HG02981 (cell line): ENCODE data around the gene KRT85.
"Not testable (repeated sequence)": the region's sequence is repeated elsewhere in the genome, so short reads cannot be mapped to it uniquely, and the experiment has no call there.

Source experiments
- ATAC-seq: cut with Tn5 transposase; IDR thresholded peaks from one replicate; pipeline ENCODE4 v1.9.1; 2021; ENCODE audit warnings: mild to moderate bottlenecking, moderate library complexity; ENCODE audit not compliant: unreplicated experiment

KRT85 gene

GRCh38 chr12:52327830-52328500 is 39.3 kb downstream of the KRT85 start:
- no peak for ATAC-seq

GRCh38 chr12:52327052-52327829 is 40.0 kb downstream of the KRT85 start:
- ATAC-seq, result peak; percentile 88

- ATAC-seq, result no peak
These were observed 43.2 kb downstream of the KRT85 start for GRCh38 chr12:52324153-52324444.

- no peak for ATAC-seq
These were observed 43.7 kb downstream of the KRT85 start for GRCh38 chr12:52323416-52324152.

GRCh38 chr12:52323001-52323400 is 44.3 kb downstream of the KRT85 start:
- no peak for ATAC-seq

- ATAC-seq, result no peak
These were observed 45.2 kb downstream of the KRT85 start for GRCh38 chr12:52322069-52322468.

- ATAC-seq, result no peak
These were observed 45.9 kb downstream of the KRT85 start for GRCh38 chr12:52321418-52321817.

- no peak for ATAC-seq
These were observed 46.4 kb downstream of the KRT85 start, which contains the start of gene KRT83 for GRCh38 chr12:52320784-52321400. KRT83 (minus strand) TSS chr12:52321398; CDS start chr12:52321335, 63 bp downstream.

- ATAC-seq, result no peak
These were observed 48.2 kb downstream of the KRT85 start for GRCh38 chr12:52319097-52319496.

GRCh38 chr12:52318241-52318990 is 48.9 kb downstream of the KRT85 start:
- no peak for ATAC-seq

GRCh38 chr12:52317468-52318052 is 49.7 kb downstream of the KRT85 start:
- no peak for ATAC-seq

- no peak for ATAC-seq
These were observed 50.6 kb downstream of the KRT85 start for GRCh38 chr12:52316701-52317100.

GRCh38 chr12:52316290-52316689 is 51.0 kb downstream of the KRT85 start:
- no peak for ATAC-seq

GRCh38 chr12:52315721-52316120 is 51.6 kb downstream of the KRT85 start:
- not testable (repeated sequence) for ATAC-seq

GRCh38 chr12:52314511-52314910 is 52.8 kb downstream of the KRT85 start:
- no peak for ATAC-seq

- ATAC-seq, result no peak
These were observed 53.4 kb downstream of the KRT85 start for GRCh38 chr12:52313926-52314325.

- ATAC-seq, result no peak
These were observed 53.8 kb downstream of the KRT85 start for GRCh38 chr12:52313461-52313860.

GRCh38 chr12:52312086-52312485 is 55.2 kb downstream of the KRT85 start:
- ATAC-seq, result no peak

- no peak for ATAC-seq
These were observed 56.0 kb downstream of the KRT85 start for GRCh38 chr12:52311285-52311648.

- no peak for ATAC-seq
These were observed 56.5 kb downstream of the KRT85 start for GRCh38 chr12:52310622-52311284.
